GM19463 (cell line): ENCODE data around the gene NADK2.
"Not testable (repeated sequence)": the region's sequence is repeated elsewhere in the genome, so short reads cannot be mapped to it uniquely, and the experiment has no call there.

ENCODE experiments used
- ATAC-seq: cut with Tn5 transposase; IDR thresholded peaks from one replicate; pipeline ENCODE4 v1.9.1; 2021; ENCODE audit warnings: mild to moderate bottlenecking, moderate library complexity; ENCODE audit not compliant: unreplicated experiment

The NADK2 gene

GRCh38 chr5:36208786-36209185 lies 32.9 kb downstream of the NADK2 start:
- ATAC-seq: no peak

- no peak for ATAC-seq
These were observed 34.8 kb downstream of the NADK2 start for GRCh38 chr5:36206913-36207312.

GRCh38 chr5:36205329-36205728 lies 36.4 kb downstream of the NADK2 start:
- ATAC-seq: no peak

GRCh38 chr5:36202521-36202961 lies 39.2 kb downstream of the NADK2 start:
- ATAC-seq: no peak

- ATAC-seq: no peak
These were observed 41.2 kb downstream of the NADK2 start for GRCh38 chr5:36200513-36200912.

GRCh38 chr5:36199620-36200019 lies 42.1 kb downstream of the NADK2 start:
- ATAC-seq: no peak

- ATAC-seq: not testable (repeated sequence)
These were observed 42.9 kb downstream of the NADK2 start for GRCh38 chr5:36198783-36199182.

GRCh38 chr5:36198281-36198680 lies 43.4 kb downstream of the NADK2 start:
- no peak for ATAC-seq

GRCh38 chr5:36193746-36194145 lies 48.0 kb downstream of the NADK2 start:
- no peak for ATAC-seq

GRCh38 chr5:36184408-36184807 lies 57.3 kb downstream of the NADK2 start:
- ATAC-seq: not testable (repeated sequence)

GRCh38 chr5:36181774-36182173 lies 60.0 kb downstream of the NADK2 start:
- no peak for ATAC-seq

GRCh38 chr5:36180556-36181350 lies 61.0 kb downstream of the NADK2 start:
- no peak for ATAC-seq

- no peak for ATAC-seq
These were observed 61.8 kb downstream of the NADK2 start for GRCh38 chr5:36179950-36180349.

- no peak for ATAC-seq
These were observed 63.2 kb downstream of the NADK2 start for GRCh38 chr5:36178524-36178890.

GRCh38 chr5:36177715-36178523 lies 63.8 kb downstream of the NADK2 start:
- no peak for ATAC-seq

GRCh38 chr5:36177154-36177553 lies 64.6 kb downstream of the NADK2 start:
- ATAC-seq: peak; percentile 98

- no peak for ATAC-seq
These were observed 66.7 kb downstream of the NADK2 start for GRCh38 chr5:36175043-36175442.

- ATAC-seq: no peak
These were observed 67.6 kb downstream of the NADK2 start for GRCh38 chr5:36174119-36174518.

GRCh38 chr5:36173426-36173825 lies 68.3 kb downstream of the NADK2 start:
- no peak for ATAC-seq

- ATAC-seq: no peak
These were observed 69.1 kb downstream of the NADK2 start for GRCh38 chr5:36172599-36172998.

GRCh38 chr5:36170832-36171424 lies 70.8 kb downstream of the NADK2 start:
- ATAC-seq: no peak

- ATAC-seq: no peak
These were observed 73.0 kb downstream of the NADK2 start for GRCh38 chr5:36168737-36169136.
